Motor neuron (in vitro differentiated cells): Measurements from ENCODE around the gene ABCB7. TPM values are rescaled to one million over a fixed set of nuclear protein-coding genes. Genes with fewer than 3 reads are reported as not detected.
"Not testable (repeated sequence)": the region's sequence is repeated elsewhere in the genome, so short reads cannot be mapped to it uniquely, and the experiment has no call there.

ENCODE experiments used
- ATAC-seq, 8 experiments: fragments of 200-7000 bp; cut with Tn5 transposase; replicated peaks in 6 of 8; 2 replicates each; pipeline ENCODE4 v1.8.0; 2021; ENCODE audit warnings: mild to moderate bottlenecking in 8 of 8, moderate library complexity in 8 of 8
- H3K27ac ChIP-seq, 2 donors: fragments of 250-450 bp; sonication (Bioruptor Pico); 2 replicates each; pipeline ENCODE4 v1.9.0; 2021; ENCODE audit warnings: antibody characterized with exemption in 2 of 2, mild to moderate bottlenecking in 2 of 2, moderate library complexity in 1 of 2
- H3K4me1 ChIP-seq, 2 donors: fragments of 250-450 bp; sonication (Bioruptor Pico); replicated peaks in 1 of 2; 2 replicates each; pipeline ENCODE4 v1.6.1; 2021; ENCODE audit warnings: antibody characterized with exemption in 2 of 2, mild to moderate bottlenecking in 2 of 2, moderate library complexity in 1 of 2
- H3K4me3 ChIP-seq, 5 donors: fragments of 250-450 bp; sonication (Bioruptor Pico); 2 replicates each; pipeline ENCODE4 v1.9.0; 2021; ENCODE audit warnings: antibody characterized with exemption in 5 of 5, mild to moderate bottlenecking in 5 of 5, moderate library complexity in 4 of 5
- WGBS, 10 experiments: fragments of 450-650 bp; shearing (Covaris generic); methylation state at CpG; one replicate each; pipeline ENCODE4 v1.0.0; 2022; 5-methylcytosine and 5-hydroxymethylcytosine counted together
- in situ Hi-C, 9 experiments: fragments of 400-800 bp; cut with MboI; loops; one replicate each; pipeline ENCODE4 v1.15.0; 2021; ENCODE audit warnings: low sequenced_read_pairs in 9 of 9, low pct_unique_long_range_greater_than_20kb in 2 of 9; ENCODE audit not compliant: unreplicated experiment in 9 of 9
- total RNA-seq, 8 experiments: library from RNA; unstranded; fragments of 300-600 nt; gene quantifications; 2 replicates each; pipeline versions ENCODE4 v1.2.3 to v1.2.4, GENCODE V29; 2022

The ABCB7 gene
- total RNA-seq, 8 experiments from 2014 or later = 17.8 to 34.3 (median 21.9) TPM

DNA sequence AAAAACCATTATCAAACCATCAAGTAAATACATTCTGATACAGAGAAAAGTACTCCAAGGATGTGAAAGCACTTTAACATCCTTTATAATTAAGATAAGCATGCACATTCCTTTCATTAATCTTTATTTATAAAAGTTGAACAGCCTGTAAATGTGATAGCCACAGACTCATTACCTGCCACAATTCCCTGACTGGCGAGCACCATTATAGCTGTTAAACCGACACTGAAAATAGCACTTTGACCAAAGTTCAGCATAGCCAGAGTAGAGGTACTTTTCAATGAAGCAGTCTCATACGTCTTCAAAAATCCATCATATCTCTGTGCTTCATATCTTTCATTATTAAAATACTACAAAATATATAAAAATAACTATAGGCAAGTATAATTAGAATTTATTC is 84.7 kb downstream of the ABCB7 start:
- Histone ChIP-seq H3K27ac (no peak overlapping the region), H3K4me3 (no peak overlapping the region), H3K4me1 (no peaks in the 10 kb centered on the region)
- in situ Hi-C loops = no loop called here
- 50 to 100% (median 80%) methylated on average over 1 to 3 of the region's 3 CpGs; no CpG with 5 or more reads in 3 of the 10 experiments for WGBS, 10 experiments
- ATAC-seq = no peak

DNA sequence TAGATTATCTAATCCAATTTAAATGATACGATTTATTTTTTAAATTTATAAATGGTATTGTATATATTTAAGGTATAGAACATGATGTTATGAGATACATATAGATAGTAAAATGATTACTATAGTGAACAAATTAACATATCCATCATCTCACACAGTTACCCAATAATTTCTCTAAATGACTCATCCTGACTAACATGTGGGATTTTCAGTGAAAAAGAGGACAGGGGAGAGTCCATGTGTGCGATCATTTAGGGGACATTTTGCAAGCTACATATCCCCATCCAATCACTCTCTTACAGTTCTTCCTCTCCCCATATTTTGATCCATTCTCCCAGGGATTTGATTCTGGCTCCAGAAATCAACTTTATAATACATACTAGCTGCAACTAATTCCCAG is 88.2 kb downstream of the ABCB7 start:
- in situ Hi-C loops = no loop called here
- H3K4me1 ChIP-seq = no peaks in the 10 kb centered on the region
- 80 to 100% (median 86%) methylated on average over 1 to 2 of the region's 2 CpGs; no CpG with 5 or more reads in 7 of the 10 experiments for WGBS, 10 experiments
- no peak overlapping the region for H3K27ac ChIP-seq
- ATAC-seq = no peak
- H3K4me3 ChIP-seq = no peak overlapping the region

DNA sequence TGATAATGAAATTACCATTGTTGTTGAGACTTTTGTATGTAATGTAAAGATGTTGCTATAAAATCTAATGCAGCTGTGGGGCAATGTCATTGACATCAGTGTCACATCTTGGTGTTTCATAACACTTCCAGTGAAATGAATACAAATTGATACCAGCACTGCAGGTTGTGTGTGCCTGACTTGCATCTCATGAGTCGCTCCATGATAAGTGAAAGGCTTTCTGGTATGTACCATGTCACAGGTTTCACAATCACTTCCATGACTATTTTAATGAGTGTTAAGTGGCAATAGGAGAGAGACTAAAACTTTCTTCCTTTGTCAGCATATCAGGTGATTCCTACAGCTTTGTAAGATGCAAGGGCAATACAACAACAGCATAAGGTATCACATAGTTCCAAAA is 94.4 kb downstream of the ABCB7 start:
- H3K4me3 ChIP-seq = no peak overlapping the region
- no peak for ATAC-seq
- in situ Hi-C loops = no loop called here
- 57 to 100% methylated on average over 1 of the region's 1 CpG; no CpG with 5 or more reads in 8 of the 10 experiments for WGBS, 10 experiments
- H3K27ac ChIP-seq = no peak overlapping the region
- no peaks in the 10 kb centered on the region for H3K4me1 ChIP-seq

- H3K4me1 ChIP-seq = no peaks in the 10 kb centered on the region
- in situ Hi-C loops = no loop called here
- no peak overlapping the region for H3K27ac ChIP-seq
- no peak for ATAC-seq
- 57 to 100% (median 83%) methylated on average over 1 of the region's 1 CpG; no CpG with 5 or more reads in 5 of the 10 experiments for WGBS, 10 experiments
- no peak overlapping the region for H3K4me3 ChIP-seq
Observed at GRCh38 chrX:75051047-75051446, 105.0 kb downstream of the ABCB7 start.

DNA sequence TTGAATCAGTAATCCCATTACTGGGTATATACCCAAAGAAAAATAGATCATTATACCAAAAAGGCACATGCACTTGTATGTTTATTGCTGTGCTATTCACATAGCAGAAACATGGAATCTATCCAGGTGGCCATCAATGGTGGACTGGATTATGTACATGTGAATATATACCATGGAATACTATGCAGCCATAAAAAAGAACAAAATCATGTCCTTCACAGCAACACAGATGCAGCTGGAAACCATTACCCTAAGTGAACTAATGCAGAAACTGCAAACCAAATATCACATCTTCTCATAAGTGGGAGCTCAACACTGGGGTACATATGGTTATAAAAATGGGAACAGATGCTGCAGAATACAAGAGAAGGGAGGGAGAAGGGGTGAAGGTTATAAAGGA is 110.7 kb downstream of the ABCB7 start:
- Histone ChIP-seq H3K4me3 (no peak overlapping the region), H3K27ac (no peak overlapping the region), H3K4me1 (no peaks in the 10 kb centered on the region)
- in situ Hi-C loops = no loop called here
- no peak for ATAC-seq

GRCh38 chrX:75044142-75044541 is 111.9 kb downstream of the ABCB7 start:
- ATAC-seq, H3K4me3 ChIP-seq, H3K4me1 ChIP-seq, H3K27ac ChIP-seq, in situ Hi-C loops: not testable (repeated sequence)
- no CpG with 5 or more reads among the region's 4 CpGs for WGBS, 10 experiments

GRCh38 chrX:75038925-75039324 is 117.2 kb downstream of the ABCB7 start:
- H3K4me1 ChIP-seq = no peaks in the 10 kb centered on the region
- H3K4me3 ChIP-seq = no peak overlapping the region
- in situ Hi-C loops = no loop called here
- ATAC-seq = peak in 3 of 8 experiments; percentile 20 to 42 (median 40)
- WGBS, 10 experiments = no CpG with 5 or more reads among the region's 1 CpG
- H3K27ac ChIP-seq = no peak overlapping the region

Other genes starting within 250 kb of the ABCB7 start
- 10 to 100 TPM in 4 of 8 experiments, 1 to 10 TPM in 1, under 1 TPM in 3; 0.04 to 12.6 (median 9.0) TPM for gene NEXMIF, start 230.8 kb downstream of the ABCB7 start, total RNA-seq
- 10 to 100 TPM; 11.6 to 18.3 (median 13.2) TPM for gene UPRT, start 117.8 kb upstream of the ABCB7 start, total RNA-seq